ELR (cell line): Measurements from ENCODE around the gene FBXL19.

Experiments
- DNase-seq: peaks from one replicate; pipeline ENCODE4 v3.0.0-alpha.2; 2015; ENCODE audit warnings: low read depth

FBXL19 gene

DNA sequence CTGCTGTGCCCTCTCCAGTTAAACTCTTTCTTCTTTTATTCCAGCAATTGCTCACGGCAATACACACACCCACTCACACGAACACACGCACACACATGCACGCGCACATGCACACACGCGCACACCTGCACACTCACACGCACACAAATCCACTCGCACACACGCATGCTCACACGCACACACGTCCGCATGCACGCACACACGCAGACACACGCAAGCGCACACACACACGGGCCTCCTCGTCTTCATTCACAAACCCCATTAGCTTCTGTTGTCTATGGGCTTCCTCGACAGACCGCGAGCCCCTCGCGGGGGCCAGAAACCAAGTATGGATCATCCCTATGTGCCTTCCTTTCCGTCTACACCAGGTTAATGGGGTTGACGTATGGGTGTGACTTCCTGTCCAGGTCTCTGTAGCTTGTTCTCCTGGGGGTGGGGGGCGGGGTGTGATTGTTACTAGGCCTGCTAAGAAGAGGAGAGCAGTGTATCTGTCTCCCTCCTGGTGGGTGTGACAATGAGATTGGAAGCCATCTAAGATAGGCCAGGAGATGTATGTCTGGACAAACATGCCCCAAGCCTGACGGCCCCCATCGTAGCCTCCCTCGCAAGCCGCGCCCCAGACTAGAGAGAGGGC, 27.6 kb upstream of the FBXL19 start:
- DNase-seq = no peak

GRCh38 chr16:30896261-30896888, 27.0 kb upstream of the FBXL19 start, which contains the start of gene CTF1:
CTF1 (plus strand) TSS chr16:30896614; CDS start chr16:30896644, 30 bp downstream.
- DNase-seq = peak; percentile 90

GRCh38 chr16:30896889-30897733, 26.3 kb upstream of the FBXL19 start:
- peak; percentile 95 for DNase-seq

DNA sequence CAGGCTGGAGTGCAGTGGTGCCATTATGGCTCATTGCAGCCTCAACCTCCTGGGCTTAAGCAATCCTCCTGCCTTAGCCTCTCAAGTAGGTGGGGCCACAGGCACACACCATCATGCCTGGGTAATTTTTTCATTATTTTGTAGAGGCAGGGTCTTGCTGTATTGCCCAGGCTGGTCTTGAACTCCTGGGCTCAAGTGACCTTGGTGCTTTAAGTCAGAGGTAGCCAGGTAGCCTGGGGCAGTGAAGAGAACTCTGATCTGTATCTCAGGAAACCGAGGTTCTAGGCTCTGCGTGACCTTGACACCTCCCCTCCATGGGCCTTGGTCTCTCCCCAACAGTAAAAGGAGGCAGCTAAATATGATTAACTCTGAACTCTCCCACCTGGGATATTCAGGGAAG, 23.6 kb upstream of the FBXL19 start:
- DNase-seq = no peak

- no peak for DNase-seq
These were observed 22.8 kb upstream of the FBXL19 start for GRCh38 chr16:30900588-30900987.

DNA sequence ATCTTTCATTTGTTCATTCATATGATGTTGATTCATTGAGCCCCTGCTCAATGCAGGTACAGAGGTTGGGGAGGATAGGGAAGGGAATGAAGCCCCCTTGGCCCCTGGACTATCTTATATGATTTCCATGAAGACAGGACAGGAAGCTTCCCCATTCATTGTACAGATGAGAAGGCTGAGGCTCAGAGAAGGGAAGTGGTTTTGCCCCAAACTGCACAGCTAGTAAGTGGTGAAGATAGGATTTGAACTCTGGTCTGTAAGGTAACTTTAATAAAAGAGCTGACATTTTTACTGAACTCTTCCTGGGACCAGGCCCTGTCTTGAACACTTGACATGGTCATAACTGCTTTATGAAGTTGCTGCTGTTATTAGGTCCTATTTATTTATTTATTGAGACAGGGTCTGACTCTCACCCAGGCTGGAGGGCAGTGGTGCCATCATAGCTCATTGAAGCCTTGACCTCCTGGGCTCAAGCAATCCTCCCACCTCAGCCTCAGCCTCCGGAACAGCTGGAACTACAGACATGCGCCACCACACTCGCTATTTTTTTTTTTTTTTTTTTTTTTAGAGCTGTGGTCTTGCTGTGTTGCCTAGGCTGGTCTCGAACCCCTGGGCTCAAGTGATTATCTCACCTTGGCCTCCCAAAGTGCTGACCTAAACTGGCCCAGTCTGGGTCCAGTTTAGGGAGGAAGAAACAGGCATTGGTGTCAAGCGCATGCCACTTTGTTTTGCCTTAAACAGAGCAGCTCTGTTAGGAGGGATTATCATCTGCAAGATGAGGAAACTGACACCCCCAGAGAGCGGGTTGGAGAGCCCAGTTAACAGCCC, 22.0 kb upstream of the FBXL19 start:
- DNase-seq = peak; percentile 21

- DNase-seq = peak; percentile 78
These were observed 21.1 kb upstream of the FBXL19 start for GRCh38 chr16:30902029-30902972.

GRCh38 chr16:30903002-30903401, 20.4 kb upstream of the FBXL19 start:
- no peak for DNase-seq

DNA sequence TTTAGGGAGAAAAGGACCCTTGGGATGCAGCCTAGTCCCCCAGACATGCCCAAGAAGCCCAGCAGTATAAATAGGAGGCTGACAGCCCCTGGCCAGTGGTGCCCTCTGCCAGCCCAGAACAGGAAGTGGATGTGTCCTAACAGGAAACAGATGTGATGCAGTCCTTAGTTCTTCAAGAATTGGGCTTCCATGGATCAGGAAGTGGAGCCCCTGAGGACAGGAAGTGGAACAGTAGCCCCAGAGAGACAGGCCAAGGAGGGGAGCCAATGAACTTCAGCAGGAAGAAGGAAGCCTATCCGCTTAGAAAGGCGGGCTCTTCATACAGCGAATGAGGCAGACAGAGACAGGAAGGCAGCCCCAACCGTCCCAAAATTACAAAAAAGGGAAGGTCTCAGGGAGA, 19.8 kb upstream of the FBXL19 start:
- DNase-seq = peak; percentile 54

GRCh38 chr16:30904114-30904780, 19.1 kb upstream of the FBXL19 start:
- DNase-seq = no peak

- no peak for DNase-seq
These were observed 16.3 kb upstream of the FBXL19 start for GRCh38 chr16:30907064-30907463.

- DNase-seq = no peak
These were observed 12.8 kb upstream of the FBXL19 start for GRCh38 chr16:30910427-30911029.

GRCh38 chr16:30912794-30913412, 10.5 kb upstream of the FBXL19 start:
- no peak for DNase-seq

DNA sequence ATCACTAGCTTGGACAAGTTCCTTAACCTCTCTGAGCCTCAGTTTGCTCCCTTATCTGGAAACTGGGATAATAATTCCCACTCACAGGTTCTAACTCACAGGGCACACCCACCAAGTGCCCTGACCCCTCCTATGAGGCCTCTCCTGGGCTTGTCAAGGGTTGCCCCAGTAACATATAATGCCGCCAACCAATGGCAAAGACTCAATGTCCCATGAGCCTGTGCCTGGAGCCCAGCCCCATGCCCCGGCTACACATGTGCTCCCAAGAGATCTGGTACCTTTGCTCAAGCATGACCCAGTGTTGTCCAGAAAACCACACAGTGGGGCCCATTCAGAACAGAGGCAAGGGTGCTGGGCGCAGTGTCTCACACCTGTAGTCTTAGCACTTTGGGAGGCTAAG, 8.5 kb upstream of the FBXL19 start:
- DNase-seq = no peak

GRCh38 chr16:30918614-30919013, 4.8 kb upstream of the FBXL19 start:
- no peak for DNase-seq

DNA sequence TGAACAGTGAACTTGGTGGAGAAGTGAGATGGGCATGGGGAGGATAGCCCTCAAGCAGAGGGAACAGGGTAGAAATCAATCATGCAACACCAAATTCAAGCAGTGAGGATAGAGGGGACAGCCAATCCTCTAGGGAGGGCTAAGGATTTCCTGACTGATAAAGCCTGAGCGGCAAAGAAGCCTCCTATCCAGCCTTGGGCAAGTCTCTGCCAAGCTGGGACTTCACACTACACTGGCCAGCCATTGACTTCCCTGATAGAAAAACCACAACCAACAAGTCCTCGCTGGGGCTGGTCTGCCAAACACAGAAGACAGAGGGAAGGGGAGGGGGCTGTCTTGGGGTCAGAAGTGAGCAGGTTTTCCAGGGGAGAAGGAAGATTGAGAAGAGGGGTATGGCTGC, 2.5 kb upstream of the FBXL19 start:
- DNase-seq = no peak

DNA sequence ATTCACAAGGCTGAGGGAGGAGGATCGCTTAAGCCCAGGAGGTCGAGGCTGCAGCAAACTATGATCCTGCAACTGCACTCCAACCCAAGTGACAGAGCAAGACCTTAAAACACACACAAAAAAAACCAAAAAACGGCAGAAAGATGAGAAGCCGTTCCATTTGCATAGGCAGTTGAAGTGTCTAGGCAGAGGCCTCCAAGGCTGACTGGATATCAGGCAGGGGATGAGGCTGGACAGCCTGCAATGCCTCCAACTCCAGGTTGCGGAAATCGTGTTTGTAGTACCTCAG, 2.0 kb upstream of the FBXL19 start:
- DNase-seq = no peak

GRCh38 chr16:30921748-30922419, 1.5 kb upstream of the FBXL19 start:
- DNase-seq = peak; percentile 93

DNA sequence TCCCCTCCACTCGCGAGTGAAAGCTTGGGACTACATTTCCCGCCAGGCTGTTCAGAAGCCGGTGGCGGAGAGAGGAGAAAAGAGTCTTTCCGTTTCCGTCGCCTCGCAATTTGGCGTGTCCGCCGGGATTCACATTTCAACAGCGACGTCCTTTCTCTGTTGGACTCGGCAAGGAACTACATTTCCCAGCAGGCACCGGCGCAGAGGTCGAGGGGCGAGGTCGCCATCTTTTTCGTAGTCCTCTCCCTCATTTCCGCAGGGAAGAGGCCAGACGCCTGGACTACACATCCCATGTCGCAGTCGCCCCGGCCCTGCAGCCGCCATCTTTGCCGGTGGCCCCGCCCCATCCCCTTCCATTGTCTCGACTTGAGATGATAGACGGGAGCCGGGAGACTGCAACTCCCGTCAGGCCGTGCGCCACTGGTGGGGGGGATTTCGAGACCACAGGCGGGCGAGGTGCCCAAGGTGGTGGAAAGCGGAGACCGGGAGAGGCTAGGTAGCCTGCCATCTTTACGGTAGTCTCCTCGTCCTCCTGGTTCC, 882 bp upstream of the FBXL19 start:
- peak; percentile 99 for DNase-seq
